Suppressor macrophage treated with lipopolysaccharide for 4 hours (primary cell): ENCODE measurements around the gene ADGRL1.
A peak's percentile ranks its signal among the peaks of the same experiment; 100 is the strongest.
"Not testable (repeated sequence)": the region's sequence is repeated elsewhere in the genome, so short reads cannot be mapped to it uniquely, and the experiment has no call there.

Experiments
- DNase-seq: peaks from one replicate; pipeline ENCODE4 v3.0.0-alpha.2; 2020

The ADGRL1 gene

GRCh38 chr19:14186684-14187083 lies 19.3 kb downstream of the ADGRL1 start:
- not testable (repeated sequence) for DNase-seq

DNA sequence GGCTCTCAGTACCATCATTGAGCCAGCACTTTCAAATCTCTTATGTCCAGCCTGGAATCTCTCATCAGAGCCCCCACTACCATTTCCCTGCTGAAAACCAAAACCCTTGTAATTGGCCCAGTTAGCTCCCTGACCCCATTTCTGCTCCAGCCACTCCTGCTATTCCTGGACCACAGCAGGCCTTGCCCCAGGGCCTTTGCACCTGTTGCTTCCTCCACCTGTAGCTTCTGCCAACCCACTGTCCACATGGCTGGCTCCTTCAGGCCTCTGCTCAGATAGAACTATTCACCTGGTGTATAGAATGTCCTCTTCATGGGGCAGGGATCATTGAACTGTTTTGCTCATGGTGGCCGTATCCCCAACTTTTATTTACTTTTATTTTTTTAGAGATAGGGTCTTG lies 20.3 kb downstream of the ADGRL1 start:
- DNase-seq = not testable (repeated sequence)

GRCh38 chr19:14185158-14185557 lies 20.8 kb downstream of the ADGRL1 start:
- no peak for DNase-seq

DNA sequence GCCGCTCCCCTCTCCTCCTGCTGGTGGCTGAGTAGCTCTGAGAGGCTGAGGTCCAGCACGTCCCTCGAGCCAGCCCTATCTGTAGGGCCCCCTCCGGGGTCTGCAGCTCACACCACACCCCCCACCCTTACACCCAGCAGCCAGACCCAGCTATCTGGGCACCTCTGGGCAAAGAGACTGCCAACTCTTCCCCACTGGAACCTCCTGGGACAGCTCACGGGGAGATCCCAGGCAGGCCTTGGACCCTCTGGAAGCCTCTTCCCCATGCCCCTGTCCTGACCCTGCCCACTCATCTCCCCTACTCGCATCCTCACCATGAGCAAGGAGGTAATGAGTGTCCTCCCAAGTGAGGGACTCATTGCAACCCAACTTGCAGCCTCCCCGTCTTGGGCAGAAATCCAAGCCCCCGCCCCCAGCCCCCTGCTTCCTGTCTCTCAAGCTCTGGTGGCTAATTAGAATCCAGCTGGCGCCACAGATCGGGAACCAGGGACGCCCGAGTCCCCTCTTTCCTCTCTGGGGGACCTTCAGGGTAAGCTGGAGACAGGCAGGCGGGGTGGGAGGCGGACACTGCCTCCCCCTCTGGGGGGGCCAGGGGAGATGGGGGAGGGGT lies 22.1 kb downstream of the ADGRL1 start:
- DNase-seq = no peak

DNA sequence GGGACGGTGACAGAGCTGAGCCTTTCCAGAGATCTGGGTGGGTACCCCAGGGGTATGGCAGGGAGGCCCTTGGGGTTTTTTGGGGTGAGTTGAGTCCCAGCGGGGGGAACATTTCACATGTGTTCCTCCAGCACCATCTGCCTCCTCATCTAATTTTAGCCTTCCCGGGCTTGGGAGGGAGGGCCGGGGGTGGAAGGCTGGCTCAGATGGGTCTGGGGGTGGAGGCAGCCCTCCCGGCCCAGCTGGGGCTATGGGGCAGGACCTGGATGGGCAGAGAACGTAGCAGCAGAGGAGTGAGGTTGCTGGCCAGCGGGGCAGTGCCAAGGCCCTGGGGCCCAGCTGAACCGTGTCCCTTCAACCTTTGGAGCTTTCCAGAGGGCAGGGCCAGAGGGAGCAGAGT lies 23.5 kb downstream of the ADGRL1 start:
- DNase-seq = no peak

DNA sequence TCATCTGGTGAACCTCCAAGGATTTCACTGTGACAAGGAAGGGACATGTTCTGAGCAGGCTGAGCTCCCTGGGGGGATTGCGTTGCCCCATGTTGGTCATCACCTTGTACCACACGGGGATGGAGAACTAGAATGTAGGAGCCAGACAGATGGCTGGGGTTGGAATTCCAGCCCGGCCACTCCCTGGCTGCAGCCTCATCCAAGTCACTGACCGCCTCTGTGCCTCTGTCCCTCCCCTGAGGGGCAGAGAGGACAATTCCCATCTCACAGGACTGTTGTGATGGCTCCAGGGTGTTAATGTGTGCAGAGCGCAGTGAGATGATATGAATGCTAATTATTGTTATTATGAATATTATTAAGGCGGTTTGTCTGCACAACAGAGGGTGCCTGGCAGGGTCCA lies 24.1 kb downstream of the ADGRL1 start:
- DNase-seq = no peak

DNA sequence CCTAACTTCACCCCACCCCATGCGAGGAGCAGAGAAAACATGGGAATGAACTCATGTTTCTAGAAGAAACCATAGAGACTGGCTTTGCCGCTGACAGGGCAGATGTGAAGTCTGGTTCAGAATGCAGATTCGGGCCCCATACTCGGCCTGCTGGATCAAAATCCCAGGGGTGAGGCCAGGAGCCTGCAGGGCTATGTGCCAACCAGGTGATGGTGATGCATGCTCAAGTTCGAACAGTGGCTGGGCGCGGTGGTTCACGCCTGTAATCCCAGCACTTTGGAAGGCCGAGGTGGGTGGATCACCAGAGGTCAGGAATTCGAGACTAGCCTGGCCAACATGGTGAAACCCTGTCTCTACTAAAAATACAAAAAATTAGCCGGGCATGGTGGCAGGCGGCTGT lies 24.8 kb downstream of the ADGRL1 start:
- not testable (repeated sequence) for DNase-seq

- DNase-seq = no peak
Measured at GRCh38 chr19:14177496-14178074, 28.4 kb downstream of the ADGRL1 start.

- DNase-seq = no peak
Measured at GRCh38 chr19:14175351-14175792, 30.6 kb downstream of the ADGRL1 start.

- DNase-seq = no peak
Measured at GRCh38 chr19:14174883-14175282, 31.1 kb downstream of the ADGRL1 start.

- no peak for DNase-seq
Measured at GRCh38 chr19:14168993-14169392, 37.0 kb downstream of the ADGRL1 start.

DNA sequence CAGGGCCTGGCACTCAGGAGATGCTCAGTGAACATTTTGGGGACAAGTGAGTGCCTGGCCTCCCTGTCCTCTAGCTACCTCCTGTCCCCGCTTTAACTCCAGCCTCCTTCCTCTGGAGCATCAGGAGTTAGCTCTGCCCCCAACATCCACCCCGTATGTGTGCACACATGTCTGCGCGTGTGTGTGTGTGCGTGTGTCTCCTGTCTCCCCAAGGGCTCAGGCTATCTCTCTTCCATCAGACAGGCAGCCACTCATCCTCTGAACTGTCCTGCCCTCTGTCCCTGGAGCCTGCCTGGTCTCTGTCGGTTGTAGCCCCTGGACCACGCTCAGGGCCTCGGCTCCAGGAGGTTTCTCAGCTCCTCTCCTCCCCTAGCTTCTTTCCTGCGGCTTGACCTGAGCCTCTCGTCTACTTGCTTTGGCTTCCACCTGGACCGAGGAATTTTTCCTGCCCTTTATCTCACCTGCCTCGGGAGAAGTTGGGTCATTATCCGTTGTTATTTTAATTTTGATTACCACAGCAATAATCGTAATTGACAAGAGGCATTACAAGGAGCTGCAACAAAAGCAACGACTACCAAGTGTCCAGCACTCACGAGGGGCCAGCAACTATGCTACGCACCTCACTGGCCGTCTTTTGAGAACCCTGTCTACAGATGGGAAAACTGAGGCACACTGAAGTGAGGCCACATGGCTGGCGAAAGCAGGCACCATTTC lies 37.6 kb downstream of the ADGRL1 start:
- DNase-seq = no peak

DNA sequence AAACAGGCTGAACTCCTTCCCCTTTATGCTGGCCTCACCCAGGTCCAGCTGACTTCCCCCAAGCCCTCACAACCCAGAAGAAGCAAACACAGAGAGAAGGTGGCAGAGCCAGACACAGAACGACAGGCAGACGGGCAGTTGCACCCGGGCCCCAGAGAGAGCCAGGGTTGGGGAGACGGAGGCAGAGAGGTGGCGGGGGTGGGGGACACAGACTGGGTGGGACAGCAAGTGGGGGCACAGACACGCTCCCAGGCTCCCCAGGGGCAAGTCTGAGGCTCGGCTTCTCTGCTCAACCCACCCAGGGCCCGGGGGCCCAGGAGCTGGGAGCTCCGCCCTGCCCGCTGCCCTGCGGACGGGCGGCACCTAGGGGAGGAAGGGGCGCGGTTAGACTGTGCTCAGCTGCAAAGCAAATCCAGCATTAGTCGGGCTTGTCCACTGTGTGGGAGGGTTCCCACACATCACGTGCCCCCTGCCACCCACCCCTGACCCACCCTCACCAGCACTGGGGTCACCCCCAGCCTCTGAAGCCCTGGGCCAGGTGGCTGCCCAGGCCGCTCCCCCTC lies 38.3 kb downstream of the ADGRL1 start:
- DNase-seq = peak; percentile 40

GRCh38 chr19:14166999-14167575 lies 38.9 kb downstream of the ADGRL1 start:
- DNase-seq = peak; percentile 24

- DNase-seq = no peak
Measured at GRCh38 chr19:14165990-14166830, 39.8 kb downstream of the ADGRL1 start.

DNA sequence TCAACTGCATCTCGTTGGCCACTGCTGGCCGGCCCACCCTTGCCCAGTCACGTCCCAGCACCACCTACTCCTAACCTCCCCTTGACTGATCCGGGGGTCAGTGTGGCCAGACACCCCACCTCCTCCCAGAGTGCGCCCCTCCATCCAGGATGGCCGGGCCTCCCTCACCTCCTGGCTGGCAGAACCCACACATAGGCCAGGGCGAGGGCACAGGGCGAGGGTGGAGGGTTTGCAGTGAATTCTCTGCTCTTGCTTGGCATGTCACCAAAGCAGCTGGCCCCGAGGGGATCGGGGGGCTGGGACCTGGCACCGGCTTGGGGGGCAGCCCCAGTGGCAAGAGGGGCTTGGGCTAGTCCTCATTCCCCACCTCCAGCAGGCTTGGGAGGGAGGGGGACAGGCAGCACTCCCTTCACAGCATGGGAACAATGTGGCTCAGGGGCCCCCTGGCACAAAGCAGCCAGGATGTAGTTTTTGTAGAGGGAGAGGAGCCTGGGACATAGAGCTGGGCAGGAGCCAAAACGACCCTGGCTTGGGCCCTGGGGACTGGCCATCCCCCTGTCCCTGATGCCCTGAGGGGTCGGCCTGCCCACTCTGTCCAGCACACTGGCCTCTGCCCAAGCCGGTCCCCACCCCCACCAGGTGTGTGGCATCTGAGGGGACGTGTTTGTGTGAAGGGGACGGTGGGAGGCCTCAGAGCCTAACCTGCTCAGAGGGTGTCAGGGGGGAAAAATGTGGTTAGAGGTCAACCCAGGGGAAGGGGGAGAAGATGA lies 41.1 kb downstream of the ADGRL1 start:
- no peak for DNase-seq

DNA sequence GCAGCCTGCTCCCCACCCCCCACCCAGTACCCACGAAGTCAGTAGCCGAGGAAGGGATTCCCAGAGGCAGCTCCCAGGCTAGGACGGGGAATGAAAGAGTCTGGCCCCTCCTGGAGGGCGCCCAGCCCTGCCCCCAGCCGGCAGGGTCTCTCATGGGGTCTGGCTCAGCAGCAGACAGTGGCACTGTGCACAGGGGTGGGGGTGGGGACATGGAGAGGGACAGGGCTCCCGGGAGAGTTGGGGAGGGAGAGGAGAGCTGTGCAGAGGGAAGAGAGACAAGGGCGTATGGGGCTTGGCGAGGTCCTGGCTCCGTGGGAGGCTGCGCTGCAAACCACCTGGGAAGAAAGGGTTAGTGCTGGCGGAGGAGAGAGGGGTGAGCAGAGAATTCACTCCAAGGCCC lies 41.9 kb downstream of the ADGRL1 start:
- no peak for DNase-seq

GRCh38 chr19:14162871-14163297 lies 43.1 kb downstream of the ADGRL1 start:
- no peak for DNase-seq

DNA sequence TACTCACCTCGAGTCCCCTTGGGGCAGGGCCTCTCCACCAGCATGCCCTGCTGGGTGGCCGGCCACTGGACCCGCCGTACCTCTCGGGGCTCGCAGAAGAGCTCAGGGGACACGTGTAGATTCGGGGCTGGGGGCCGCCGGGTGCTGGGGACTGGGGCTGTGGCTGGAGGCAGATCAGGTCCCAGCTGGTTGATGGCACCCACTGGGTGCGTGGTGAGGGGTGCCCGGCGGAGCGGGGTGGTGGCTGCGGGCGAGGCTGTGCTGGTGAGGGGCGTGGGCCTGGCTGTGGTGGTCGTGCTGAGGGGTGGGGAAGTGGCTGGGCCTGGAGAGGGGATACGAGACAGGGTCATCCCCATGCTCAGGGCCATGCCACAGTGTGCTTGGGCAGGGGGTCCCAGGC lies 44.7 kb downstream of the ADGRL1 start:
- DNase-seq = no peak

DNA sequence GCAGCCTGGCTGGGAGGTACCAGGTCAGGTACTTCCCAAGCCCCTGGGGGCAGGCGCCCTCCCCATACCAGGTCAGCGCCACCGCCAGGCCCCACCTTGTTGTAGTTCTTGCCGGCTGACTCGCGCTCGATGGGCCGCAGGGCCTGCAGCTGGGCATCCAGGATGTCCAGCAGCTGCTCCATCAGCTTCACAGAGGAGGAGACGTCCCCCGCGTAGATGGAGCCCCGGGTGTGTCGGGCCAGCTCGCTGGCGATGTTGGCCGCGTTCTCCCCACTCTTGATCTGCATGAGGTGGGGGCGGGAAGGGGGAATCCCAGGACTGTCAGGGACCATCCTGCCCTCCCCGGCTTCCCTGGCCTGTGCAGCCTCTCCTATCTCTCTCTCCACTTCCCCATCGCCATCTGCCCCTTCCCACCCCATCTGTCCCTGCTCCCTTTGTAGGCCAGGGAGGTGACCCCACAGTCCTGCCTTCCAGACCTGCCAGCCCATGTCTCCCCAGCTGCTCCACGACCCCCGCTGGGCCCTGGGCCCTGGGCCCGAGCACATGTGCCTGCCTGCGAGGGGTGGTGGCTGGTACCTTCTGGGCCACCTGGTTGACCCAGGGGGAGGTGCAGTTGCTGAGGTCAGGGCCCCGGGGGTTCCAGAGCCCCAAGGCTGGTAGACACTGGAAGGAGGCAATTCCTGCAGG lies 45.8 kb downstream of the ADGRL1 start:
- DNase-seq = no peak

DNA sequence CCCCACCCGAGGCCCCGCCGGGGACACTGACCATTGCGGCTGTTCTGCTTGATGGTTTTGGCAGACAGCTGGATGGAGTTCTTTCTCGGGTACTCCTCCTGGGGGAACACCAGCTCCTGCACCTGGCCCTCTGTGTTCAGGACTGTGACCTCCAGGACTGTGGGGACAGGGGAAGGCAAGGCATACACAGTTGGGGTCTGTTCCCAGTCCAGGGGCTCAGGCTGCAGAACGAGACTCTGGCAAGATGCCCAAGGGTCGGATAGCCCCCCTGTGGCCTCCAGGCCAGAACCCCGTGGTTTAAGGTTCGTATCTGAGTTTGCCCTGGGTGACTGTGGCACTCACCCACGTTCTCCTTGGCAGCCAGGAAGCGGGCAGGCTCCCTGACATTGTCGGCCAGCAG lies 46.9 kb downstream of the ADGRL1 start:
- DNase-seq = no peak
